PFSK-1 (cell line): ENCODE data around the gene FADS3.

Experiments used
- FOXP2 ChIP-seq: optimal IDR thresholded peaks from 2 replicates; pipeline ENCODE3; 2011; ENCODE audit warnings: borderline replicate concordance, control low read depth, inconsistent platforms; ENCODE audit not compliant: insufficient read depth; ENCODE audit errors: extremely low read length, extremely low read depth
- POLR2AphosphoS5 ChIP-seq: IDR thresholded peaks from 2 replicates; pipeline ENCODE4 v1.6.1; 2012; ENCODE audit warnings: low read depth, mild to moderate bottlenecking, control low read depth, low read length, moderate library complexity
- REST ChIP-seq, 2 experiments: IDR thresholded peaks; 2 replicates each; pipeline versions ENCODE4 v1.6.1 to v1.8.0; 2011 to 2012; ENCODE audit warnings: low read depth in 2 of 2, low read length in 2 of 2, control low read depth in 1 of 2, inconsistent platforms in 1 of 2, mild to moderate bottlenecking in 1 of 2, moderate library complexity in 1 of 2; ENCODE audit not compliant: insufficient read depth in 1 of 2
- SIN3A ChIP-seq: IDR thresholded peaks from 2 replicates; pipeline ENCODE4 v1.6.1; 2012; ENCODE audit warnings: mild to moderate bottlenecking, low read length, moderate library complexity, borderline replicate concordance; ENCODE audit not compliant: insufficient read depth
- TAF1 ChIP-seq: IDR thresholded peaks from 2 replicates; pipeline ENCODE4 v1.6.1; 2012; ENCODE audit warnings: low read length, control low read depth, borderline replicate concordance; ENCODE audit not compliant: insufficient read depth

The FADS3 gene

DNA sequence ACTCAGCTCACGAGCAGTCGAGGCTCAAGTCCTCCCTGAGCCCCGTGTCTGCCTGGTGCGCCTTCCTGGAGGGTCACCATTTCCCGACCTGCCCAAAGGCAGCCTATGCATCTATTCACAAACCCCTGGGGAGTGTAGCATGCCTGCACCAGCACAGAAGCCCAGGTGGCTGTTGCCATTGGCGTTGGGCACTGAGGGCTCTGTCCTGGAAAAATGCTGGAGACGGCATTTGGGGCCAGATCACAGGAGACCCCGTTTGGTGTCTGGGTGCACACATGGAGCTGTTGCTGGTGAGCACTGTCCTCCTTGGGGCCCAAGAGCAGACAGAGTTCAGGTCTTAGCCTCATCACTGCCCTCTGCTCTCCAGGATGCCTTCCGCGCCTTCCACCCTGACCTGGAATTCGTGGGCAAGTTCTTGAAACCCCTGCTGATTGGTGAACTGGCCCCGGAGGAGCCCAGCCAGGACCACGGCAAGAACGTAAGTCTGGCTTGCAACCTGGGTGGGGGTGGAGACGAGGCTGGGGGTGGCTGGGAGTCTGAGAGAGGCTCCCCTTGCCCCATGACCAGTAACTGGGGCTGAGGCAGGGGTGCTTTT lies 53.8 kb downstream of the FADS3 start:
- TF ChIP-seq REST (IDR thresholded peaks at IDR 0.05; ENCODE audit: insufficient read depth in 1 of 2, low read depth in 2 of 2, low read length in 2 of 2) (no peak), TAF1 (no peak), SIN3A (no peak), FOXP2 (no peak), POLR2AphosphoS5 (no peak)

- TF ChIP-seq POLR2AphosphoS5 = no peak
- no peak for TF ChIP-seq SIN3A
- TF ChIP-seq TAF1 = no peak
- no peak for TF ChIP-seq REST (IDR thresholded peaks at IDR 0.05; ENCODE audit: insufficient read depth in 1 of 2, low read depth in 2 of 2, low read length in 2 of 2)
- TF ChIP-seq FOXP2 = no peak
These were observed 55.2 kb downstream of the FADS3 start for GRCh38 chr11:61836193-61836592.

GRCh38 chr11:61834278-61835048 lies 56.9 kb downstream of the FADS3 start:
- no peak for TF ChIP-seq SIN3A
- TF ChIP-seq POLR2AphosphoS5 = peak; percentile 58; the same call in 1 of the 2 replicates
- TF ChIP-seq FOXP2 = no peak

DNA sequence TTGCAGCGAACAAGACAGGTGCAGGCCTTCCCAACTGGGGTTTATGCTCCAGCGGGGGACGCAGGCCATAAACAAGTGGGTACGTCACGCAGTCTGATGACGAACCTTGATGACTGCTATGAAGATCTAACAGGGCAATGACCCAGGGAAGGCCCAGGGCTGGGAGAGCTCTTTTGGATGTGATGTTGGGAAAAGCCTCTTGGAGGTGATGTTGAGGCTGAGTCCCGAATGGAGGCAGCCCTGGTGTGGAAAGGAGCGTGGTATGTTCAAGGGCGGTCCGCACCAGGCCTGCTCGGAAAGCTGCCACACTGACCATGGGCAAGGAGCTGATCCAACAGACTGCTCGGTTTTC lies 57.4 kb downstream of the FADS3 start:
- TF ChIP-seq TAF1 (no peak), REST (IDR thresholded peaks at IDR 0.05; ENCODE audit: insufficient read depth in 1 of 2, low read depth in 2 of 2, low read length in 2 of 2) (no peak), FOXP2 (no peak), SIN3A (no peak), POLR2AphosphoS5 (no peak)

DNA sequence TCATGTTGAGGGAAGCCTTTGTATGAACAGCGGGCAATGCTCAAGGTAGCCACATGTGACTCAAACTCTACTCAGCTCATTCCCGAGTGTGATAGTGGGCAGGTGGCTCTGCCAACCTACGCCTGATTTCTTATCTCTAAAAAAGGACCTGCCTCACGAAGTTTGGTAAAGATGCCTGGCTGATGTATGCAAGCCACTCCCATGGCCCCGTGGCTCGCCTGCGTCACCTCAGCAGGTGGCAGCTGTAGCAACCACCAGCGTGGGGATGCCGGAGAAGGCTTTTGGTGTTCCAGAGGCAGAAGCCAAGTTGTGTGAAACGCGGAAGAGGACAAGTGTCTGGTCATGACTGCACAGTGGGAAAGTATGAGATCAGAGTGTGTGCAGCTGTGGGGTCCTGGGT lies 57.9 kb downstream of the FADS3 start:
- TF ChIP-seq REST (IDR thresholded peaks at IDR 0.05; ENCODE audit: insufficient read depth in 1 of 2, low read depth in 2 of 2, low read length in 2 of 2) (no peak), TAF1 (no peak), FOXP2 (no peak), POLR2AphosphoS5 (no peak), SIN3A (no peak)
